DND-41 (cell line): ENCODE results near the gene LMF2.

Source experiments
- EZH2 ChIP-seq: IDR thresholded peaks from 3 replicates; pipeline ENCODE4 v1.6.1; 2012; ENCODE audit warnings: borderline replicate concordance, low read depth, mild to moderate bottlenecking, moderate library complexity, low read length, inconsistent platforms; ENCODE audit not compliant: severe bottlenecking
- TF ChIP-seq, protein P1 (sequence below): IDR thresholded peaks from 2 replicates; pipeline ENCODE4 v1.5.1; 2012; ENCODE audit warnings: borderline replicate concordance, low read length, moderate library complexity, mild to moderate bottlenecking; ENCODE audit not compliant: poor library complexity, severe bottlenecking; ENCODE audit errors: extremely low read depth

DNA sequence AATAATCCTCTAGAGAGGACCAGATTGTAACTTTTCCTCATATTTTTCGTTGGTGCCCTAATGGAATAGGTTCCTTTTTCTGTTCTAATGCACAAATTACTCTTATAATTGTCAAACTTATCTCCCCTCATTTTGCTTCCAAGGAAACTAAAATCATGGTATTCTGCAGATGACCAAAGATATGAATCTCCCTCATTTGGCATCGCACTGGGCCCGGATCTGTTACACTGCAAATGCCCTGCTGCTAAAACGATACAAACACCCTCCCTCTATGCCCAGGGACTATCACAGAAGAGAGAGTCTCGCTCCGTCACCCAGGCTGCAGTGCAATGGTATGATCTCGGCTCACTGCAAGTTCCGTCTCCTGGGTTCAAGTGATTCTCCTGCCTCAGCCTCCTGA, 45.8 kb upstream of the LMF2 start:
- TF ChIP-seq, protein P1, sequence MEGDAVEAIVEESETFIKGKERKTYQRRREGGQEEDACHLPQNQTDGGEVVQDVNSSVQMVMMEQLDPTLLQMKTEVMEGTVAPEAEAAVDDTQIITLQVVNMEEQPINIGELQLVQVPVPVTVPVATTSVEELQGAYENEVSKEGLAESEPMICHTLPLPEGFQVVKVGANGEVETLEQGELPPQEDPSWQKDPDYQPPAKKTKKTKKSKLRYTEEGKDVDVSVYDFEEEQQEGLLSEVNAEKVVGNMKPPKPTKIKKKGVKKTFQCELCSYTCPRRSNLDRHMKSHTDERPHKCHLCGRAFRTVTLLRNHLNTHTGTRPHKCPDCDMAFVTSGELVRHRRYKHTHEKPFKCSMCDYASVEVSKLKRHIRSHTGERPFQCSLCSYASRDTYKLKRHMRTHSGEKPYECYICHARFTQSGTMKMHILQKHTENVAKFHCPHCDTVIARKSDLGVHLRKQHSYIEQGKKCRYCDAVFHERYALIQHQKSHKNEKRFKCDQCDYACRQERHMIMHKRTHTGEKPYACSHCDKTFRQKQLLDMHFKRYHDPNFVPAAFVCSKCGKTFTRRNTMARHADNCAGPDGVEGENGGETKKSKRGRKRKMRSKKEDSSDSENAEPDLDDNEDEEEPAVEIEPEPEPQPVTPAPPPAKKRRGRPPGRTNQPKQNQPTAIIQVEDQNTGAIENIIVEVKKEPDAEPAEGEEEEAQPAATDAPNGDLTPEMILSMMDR: no peak
- no peak for TF ChIP-seq EZH2
